ENCODE results near the gene C5orf47. TPM values are rescaled to one million over a fixed set of nuclear protein-coding genes. Genes with fewer than 3 reads are reported as not detected.

Gene C5orf47
- total and polyA plus RNA-seq, 7 donors = 0.01 to 0.49 (median 0.14) TPM; not detected in 2

DNA sequence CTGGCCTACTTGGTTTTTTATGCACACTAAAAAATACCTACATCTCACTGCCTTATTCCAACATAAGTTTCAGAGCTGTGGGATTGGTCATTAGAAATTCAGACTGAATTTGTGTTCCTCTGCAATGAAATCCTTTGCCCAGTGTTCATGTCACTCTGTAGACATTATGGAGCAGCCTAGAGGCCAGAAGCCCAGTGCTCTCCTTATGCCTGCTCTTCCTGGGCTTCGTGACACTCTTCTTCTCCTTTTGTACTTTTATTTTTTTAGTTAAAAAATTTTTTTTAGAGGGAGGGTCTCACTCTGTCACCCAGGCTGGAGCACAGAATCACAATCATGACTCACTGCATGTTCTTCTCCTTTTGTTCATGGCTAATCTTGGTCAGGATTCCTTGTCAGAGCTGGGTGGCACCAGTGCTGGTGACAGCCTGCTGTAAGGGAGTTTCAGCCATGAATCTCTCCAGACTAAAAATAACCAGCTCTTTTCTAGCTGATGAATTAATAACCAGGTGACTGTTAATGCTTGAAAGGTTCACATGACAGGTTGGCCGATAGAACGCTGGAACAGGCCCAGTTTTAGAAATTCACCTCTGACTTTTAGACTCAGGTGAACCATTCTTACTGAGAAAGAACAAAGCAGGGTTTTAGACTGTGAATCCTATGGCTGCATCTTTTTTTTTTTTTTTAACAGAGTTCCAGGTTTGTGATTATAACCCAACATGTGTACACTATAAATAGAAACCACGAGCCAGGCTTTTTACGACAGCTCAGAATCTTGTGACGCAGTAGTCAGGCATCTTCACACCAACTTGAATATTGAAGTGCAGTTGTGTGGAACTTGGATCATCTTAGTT, 34.1 kb upstream of the C5orf47 start:
- peaks cover 24% of the 10 kb centered on the region for H3K4me1 ChIP-seq
- DNase-seq = no peak
- no peaks in the 10 kb centered on the region for H3K27me3 ChIP-seq (ENCODE audit: insufficient read depth in 3 of 3, low read length in 2 of 3)
- intact Hi-C loops (cut with DNase I) = no loop called here
- WGBS, 3 donors = 34 to 47% (median 35%) methylated on average over 6 of the region's 6 CpGs
- no peaks in the 10 kb centered on the region for H3K9me3 ChIP-seq
- TF ChIP-seq, protein P1, sequence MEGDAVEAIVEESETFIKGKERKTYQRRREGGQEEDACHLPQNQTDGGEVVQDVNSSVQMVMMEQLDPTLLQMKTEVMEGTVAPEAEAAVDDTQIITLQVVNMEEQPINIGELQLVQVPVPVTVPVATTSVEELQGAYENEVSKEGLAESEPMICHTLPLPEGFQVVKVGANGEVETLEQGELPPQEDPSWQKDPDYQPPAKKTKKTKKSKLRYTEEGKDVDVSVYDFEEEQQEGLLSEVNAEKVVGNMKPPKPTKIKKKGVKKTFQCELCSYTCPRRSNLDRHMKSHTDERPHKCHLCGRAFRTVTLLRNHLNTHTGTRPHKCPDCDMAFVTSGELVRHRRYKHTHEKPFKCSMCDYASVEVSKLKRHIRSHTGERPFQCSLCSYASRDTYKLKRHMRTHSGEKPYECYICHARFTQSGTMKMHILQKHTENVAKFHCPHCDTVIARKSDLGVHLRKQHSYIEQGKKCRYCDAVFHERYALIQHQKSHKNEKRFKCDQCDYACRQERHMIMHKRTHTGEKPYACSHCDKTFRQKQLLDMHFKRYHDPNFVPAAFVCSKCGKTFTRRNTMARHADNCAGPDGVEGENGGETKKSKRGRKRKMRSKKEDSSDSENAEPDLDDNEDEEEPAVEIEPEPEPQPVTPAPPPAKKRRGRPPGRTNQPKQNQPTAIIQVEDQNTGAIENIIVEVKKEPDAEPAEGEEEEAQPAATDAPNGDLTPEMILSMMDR (IDR thresholded peaks at IDR 0.05) = no peak
- peak overlapping the region; percentile 91 for H3K27ac ChIP-seq
- no peak overlapping the region for H3K4me3 ChIP-seq
- peak; percentile 91 to 93 (median 92) for ATAC-seq
- peaks cover 7 to 89% of the 10 kb centered on the region in 2 donors for H3K36me3 ChIP-seq (ENCODE audit: insufficient read depth in 1 of 2, low read depth in 1 of 2)

- no peak for DNase-seq
- H3K9me3 ChIP-seq = no peaks in the 10 kb centered on the region
- ATAC-seq = no peak
- intact Hi-C loops (cut with DNase I) = loop anchor here in 1 of 2 donors (5.0 kb wide), 2 partner anchors 34 to 69 kb away; no protein-coding TSS in a partner anchor
- peaks cover 5 to 43% of the 10 kb centered on the region in 2 donors for H3K36me3 ChIP-seq (ENCODE audit: insufficient read depth in 1 of 2, low read depth in 1 of 2)
- H3K27me3 ChIP-seq (ENCODE audit: insufficient read depth in 3 of 3, low read length in 2 of 3) = no peaks in the 10 kb centered on the region
- peaks cover 35% of the 10 kb centered on the region for H3K4me1 ChIP-seq
- WGBS, 3 donors = 51 to 91% (median 61%) methylated on average over 2 of the region's 2 CpGs
- no peak overlapping the region for H3K4me3 ChIP-seq
- peak overlapping the region; percentile 91 for H3K27ac ChIP-seq
- TF ChIP-seq, protein P1 (IDR thresholded peaks at IDR 0.05) = no peak
Observed at GRCh38 chr5:173960986-173961385, 28.0 kb upstream of the C5orf47 start.

DNA sequence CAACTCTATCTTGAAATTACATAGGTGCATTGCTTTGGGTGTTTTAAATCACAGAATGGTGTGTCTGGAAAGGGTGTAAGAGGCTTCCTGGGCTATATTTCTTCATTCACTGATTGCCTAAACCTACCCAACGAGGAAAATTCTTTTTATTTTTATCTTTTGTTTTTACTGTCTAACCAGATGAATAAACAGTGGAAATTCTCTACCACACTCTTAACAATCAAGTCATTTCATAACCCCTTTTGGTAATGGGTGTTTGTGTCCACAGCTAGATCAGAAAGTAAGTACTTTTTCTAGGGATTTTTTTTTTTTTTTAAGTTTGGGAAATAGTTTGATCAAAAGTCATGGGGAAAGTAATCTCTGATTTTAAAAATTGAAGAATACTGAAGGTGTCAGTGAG, 27.6 kb upstream of the C5orf47 start:
- Histone ChIP-seq H3K9me3 (no peaks in the 10 kb centered on the region), H3K27ac (peak overlapping the region; percentile 91), H3K4me1 (peaks cover 35% of the 10 kb centered on the region), H3K36me3 (ENCODE audit: insufficient read depth in 1 of 2, low read depth in 1 of 2) (peaks cover 3 to 38% of the 10 kb centered on the region in 2 donors), H3K27me3 (ENCODE audit: insufficient read depth in 3 of 3, low read length in 2 of 3) (no peaks in the 10 kb centered on the region), H3K4me3 (no peak overlapping the region)
- no peak for DNase-seq
- intact Hi-C loops (cut with DNase I) = loop anchor here in 1 of 2 donors (5.0 kb wide), 2 partner anchors 34 to 69 kb away; no protein-coding TSS in a partner anchor
- TF ChIP-seq, protein P1 (IDR thresholded peaks at IDR 0.05) = no peak
- ATAC-seq = no peak
- WGBS, 3 donors = 59 to 62% (median 60%) methylated on average over 1 of the region's 1 CpG

- DNase-seq (no peak), ATAC-seq (peak in 3 of 4 donors; percentile 19 to 35 (median 23))
- peak overlapping the region; percentile 91 for H3K27ac ChIP-seq
- TF ChIP-seq, protein P1 (IDR thresholded peaks at IDR 0.05) = no peak
- no peak overlapping the region for H3K4me3 ChIP-seq
- peaks cover 2 to 27% of the 10 kb centered on the region in 2 donors for H3K36me3 ChIP-seq (ENCODE audit: insufficient read depth in 1 of 2, low read depth in 1 of 2)
- intact Hi-C loops (cut with DNase I) = loop anchor here in 1 of 2 donors (5.0 kb wide), 2 partner anchors 35 to 70 kb away; no protein-coding TSS in a partner anchor
- 72 to 88% (median 86%) methylated on average over 3 of the region's 3 CpGs for WGBS, 3 donors
- H3K9me3 ChIP-seq = no peaks in the 10 kb centered on the region
- H3K4me1 ChIP-seq = peaks cover 43% of the 10 kb centered on the region
- H3K27me3 ChIP-seq (ENCODE audit: insufficient read depth in 3 of 3, low read length in 2 of 3) = no peaks in the 10 kb centered on the region
Observed at GRCh38 chr5:173962436-173962972, 26.5 kb upstream of the C5orf47 start.

Data from psoas muscle (tissue), 8 donors.